ENCODE measurements around the gene LRP11. TPM values are rescaled to one million over a fixed set of nuclear protein-coding genes. Genes with fewer than 3 reads are reported as not detected.
"Not testable (repeated sequence)": the region's sequence is repeated elsewhere in the genome, so short reads cannot be mapped to it uniquely, and the experiment has no call there.

The LRP11 gene
- total RNA-seq, 1 donor from 2014 or later: 51.7 TPM

GRCh38 chr6:149856256-149856994 is 7.7 kb downstream of the LRP11 start:
- Mint-ChIP-seq H3K27me3 (ENCODE audit: unreplicated experiment) (no peaks in the 10 kb centered on the region), H3K4me3 (ENCODE audit: unreplicated experiment) (peak overlapping the region; percentile 4), H3K27ac (ENCODE audit: unreplicated experiment) (no peak overlapping the region), H3K9me3 (ENCODE audit: unreplicated experiment) (no peaks in the 10 kb centered on the region), H3K4me1 (ENCODE audit: unreplicated experiment) (peaks cover 49% of the 10 kb centered on the region), H3K36me3 (ENCODE audit: low read depth, unreplicated experiment) (peaks cover 6% of the 10 kb centered on the region)
- DNase-seq (ENCODE audit: low spot score): no peak
- TF ChIP-seq, protein P1, sequence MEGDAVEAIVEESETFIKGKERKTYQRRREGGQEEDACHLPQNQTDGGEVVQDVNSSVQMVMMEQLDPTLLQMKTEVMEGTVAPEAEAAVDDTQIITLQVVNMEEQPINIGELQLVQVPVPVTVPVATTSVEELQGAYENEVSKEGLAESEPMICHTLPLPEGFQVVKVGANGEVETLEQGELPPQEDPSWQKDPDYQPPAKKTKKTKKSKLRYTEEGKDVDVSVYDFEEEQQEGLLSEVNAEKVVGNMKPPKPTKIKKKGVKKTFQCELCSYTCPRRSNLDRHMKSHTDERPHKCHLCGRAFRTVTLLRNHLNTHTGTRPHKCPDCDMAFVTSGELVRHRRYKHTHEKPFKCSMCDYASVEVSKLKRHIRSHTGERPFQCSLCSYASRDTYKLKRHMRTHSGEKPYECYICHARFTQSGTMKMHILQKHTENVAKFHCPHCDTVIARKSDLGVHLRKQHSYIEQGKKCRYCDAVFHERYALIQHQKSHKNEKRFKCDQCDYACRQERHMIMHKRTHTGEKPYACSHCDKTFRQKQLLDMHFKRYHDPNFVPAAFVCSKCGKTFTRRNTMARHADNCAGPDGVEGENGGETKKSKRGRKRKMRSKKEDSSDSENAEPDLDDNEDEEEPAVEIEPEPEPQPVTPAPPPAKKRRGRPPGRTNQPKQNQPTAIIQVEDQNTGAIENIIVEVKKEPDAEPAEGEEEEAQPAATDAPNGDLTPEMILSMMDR (IDR thresholded peaks at IDR 0.05; ENCODE audit: unreplicated experiment): no peak

DNA sequence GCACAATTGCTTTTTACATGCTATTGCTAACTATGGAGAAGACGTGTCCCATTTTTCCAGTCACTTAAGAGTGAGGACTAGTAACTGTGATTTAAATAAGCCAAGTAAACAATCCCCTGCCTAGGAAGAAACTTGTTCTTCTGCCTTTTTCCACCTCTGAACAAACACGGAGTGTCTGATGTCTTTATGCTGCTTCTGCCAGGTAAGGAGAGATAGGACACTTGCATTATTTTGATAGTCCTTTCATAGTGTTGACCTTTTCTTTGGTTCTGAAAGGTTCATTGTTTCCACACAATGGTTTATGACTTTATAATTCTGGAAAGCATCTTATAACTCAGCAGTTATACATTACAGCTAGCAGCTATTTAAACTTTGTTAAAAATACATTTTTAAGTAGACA is 8.4 kb downstream of the LRP11 start:
- no peak for DNase-seq (ENCODE audit: low spot score)
- TF ChIP-seq, protein P1 (IDR thresholded peaks at IDR 0.05; ENCODE audit: unreplicated experiment): no peak
- Mint-ChIP-seq H3K4me3 (ENCODE audit: unreplicated experiment) (no peak overlapping the region), H3K27ac (ENCODE audit: unreplicated experiment) (no peak overlapping the region), H3K9me3 (ENCODE audit: unreplicated experiment) (no peaks in the 10 kb centered on the region), H3K4me1 (ENCODE audit: unreplicated experiment) (peaks cover 46% of the 10 kb centered on the region), H3K36me3 (ENCODE audit: low read depth, unreplicated experiment) (peaks cover 6% of the 10 kb centered on the region), H3K27me3 (ENCODE audit: unreplicated experiment) (peaks cover 1% of the 10 kb centered on the region)

GRCh38 chr6:149855040-149855654 is 9.0 kb downstream of the LRP11 start:
- TF ChIP-seq, protein P1 (IDR thresholded peaks at IDR 0.05; ENCODE audit: unreplicated experiment): no peak
- peaks cover 40% of the 10 kb centered on the region for H3K4me1 Mint-ChIP-seq (ENCODE audit: unreplicated experiment)
- no peak overlapping the region for H3K4me3 Mint-ChIP-seq (ENCODE audit: unreplicated experiment)

GRCh38 chr6:149854532-149854931 is 9.6 kb downstream of the LRP11 start:
- Mint-ChIP-seq H3K4me3 (ENCODE audit: unreplicated experiment) (no peak overlapping the region), H3K27ac (ENCODE audit: unreplicated experiment) (no peak overlapping the region), H3K36me3 (ENCODE audit: low read depth, unreplicated experiment) (peaks cover 6% of the 10 kb centered on the region), H3K4me1 (ENCODE audit: unreplicated experiment) (peaks cover 40% of the 10 kb centered on the region), H3K9me3 (ENCODE audit: unreplicated experiment) (no peaks in the 10 kb centered on the region), H3K27me3 (ENCODE audit: unreplicated experiment) (peaks cover 3% of the 10 kb centered on the region)
- TF ChIP-seq, protein P1 (IDR thresholded peaks at IDR 0.05; ENCODE audit: unreplicated experiment): no peak
- DNase-seq (ENCODE audit: low spot score): no peak

More at GRCh38 chr6:149855040-149855654, 9.0 kb downstream of the LRP11 start:
- H3K27ac Mint-ChIP-seq (ENCODE audit: unreplicated experiment): no peak overlapping the region
- H3K36me3 Mint-ChIP-seq (ENCODE audit: low read depth, unreplicated experiment): peaks cover 6% of the 10 kb centered on the region
- peaks cover 3% of the 10 kb centered on the region for H3K27me3 Mint-ChIP-seq (ENCODE audit: unreplicated experiment)
- DNase-seq (ENCODE audit: low spot score): no peak
- no peaks in the 10 kb centered on the region for H3K9me3 Mint-ChIP-seq (ENCODE audit: unreplicated experiment)

DNA sequence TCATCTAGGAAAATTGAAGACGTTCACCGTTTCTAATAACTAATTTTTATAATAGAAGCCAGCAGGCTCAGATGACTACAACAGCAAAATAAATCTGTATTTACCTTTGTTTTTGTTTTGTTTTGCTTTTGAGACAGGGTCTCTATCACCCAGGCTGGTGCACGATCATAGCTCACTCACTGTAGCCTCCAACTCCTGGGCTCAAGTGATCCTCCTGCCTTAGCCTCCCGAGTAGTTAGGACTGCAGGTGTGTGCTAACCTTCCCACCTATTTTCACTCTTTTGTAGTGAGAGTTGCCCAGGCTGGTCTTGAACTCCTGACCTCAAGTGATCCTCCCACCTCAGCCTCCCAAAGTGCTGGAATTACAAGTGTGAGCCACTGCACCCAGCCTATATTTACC is 10.1 kb downstream of the LRP11 start:
- not testable (repeated sequence) for H3K9me3 Mint-ChIP-seq (ENCODE audit: unreplicated experiment); H3K27me3 Mint-ChIP-seq (ENCODE audit: unreplicated experiment); H3K4me3 Mint-ChIP-seq (ENCODE audit: unreplicated experiment); DNase-seq (ENCODE audit: low spot score); H3K27ac Mint-ChIP-seq (ENCODE audit: unreplicated experiment); H3K36me3 Mint-ChIP-seq (ENCODE audit: low read depth, unreplicated experiment)
- peaks cover 40% of the 10 kb centered on the region for H3K4me1 Mint-ChIP-seq (ENCODE audit: unreplicated experiment)

All from endothelial cell (in vitro differentiated cells).